Measurements from ENCODE around the gene UCK1.

DNA sequence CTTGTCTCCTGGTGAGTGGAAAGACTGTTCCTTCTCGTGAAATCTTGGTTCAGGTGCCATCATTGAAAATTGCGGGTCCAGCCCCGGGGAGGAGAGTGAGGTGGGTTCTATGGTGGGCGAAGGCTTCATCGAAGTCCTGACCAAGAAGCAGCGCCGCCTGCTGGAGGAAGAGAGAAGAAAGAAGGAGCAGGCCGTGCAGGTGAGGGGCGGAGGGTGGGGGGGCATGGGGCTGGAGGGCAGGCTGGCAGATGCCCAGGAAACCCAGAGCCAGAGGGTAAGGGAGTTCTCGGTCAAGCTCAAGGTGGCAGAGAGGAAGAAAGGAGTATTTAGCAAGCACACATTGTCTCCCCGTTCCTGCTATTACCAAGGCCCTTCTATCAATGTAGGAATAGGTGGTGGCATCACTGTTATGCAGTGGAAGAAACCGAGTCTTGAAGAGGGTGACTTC, 52.6 kb downstream of the UCK1 start:
- no peak for TF ChIP-seq POLR2AphosphoS5 (IDR thresholded peaks at IDR 0.05; ENCODE audit: low read depth, low read length)
- no peak for TF ChIP-seq TAF1 (IDR thresholded peaks at IDR 0.05; ENCODE audit: low read depth, low read length)
- TF ChIP-seq POLR2A (IDR thresholded peaks at IDR 0.05; ENCODE audit: low read depth, low read length) = no peak
- TF ChIP-seq SPI1 (IDR thresholded peaks at IDR 0.05; ENCODE audit: low read depth, low read length) = no peak

All from GM12891 (cell line).